HepG2 (cell line): ENCODE measurements around the gene TEKT1.

Source experiments
- ATF2 ChIP-seq: sonication (generic); formaldehyde crosslinking; IDR thresholded peaks from 2 replicates; pipeline ENCODE4 v1.4.0; 2020; ENCODE audit warnings: missing genetic modification reagents
- MEIS1 ChIP-seq: sonication (generic); formaldehyde crosslinking; IDR thresholded peaks from 2 replicates; pipeline ENCODE4 v1.9.0; 2021; ENCODE audit warnings: mild to moderate bottlenecking, missing genetic modification reagents, moderate library complexity, borderline replicate concordance
- RFX5 ChIP-seq: IDR thresholded peaks from 2 replicates; pipeline ENCODE4 v1.6.1; 2011; ENCODE audit warnings: low read depth, low read length, improper control_type of control experiment
- TCF7 ChIP-seq: sonication (generic); IDR thresholded peaks from 2 replicates; pipeline ENCODE4 v1.6.1; 2016; ENCODE audit warnings: antibody characterized with exemption, low read depth

GRCh38 chr17:6782244-6782643 is 49.3 kb downstream of the TEKT1 start:
- TF ChIP-seq ATF2 = no peak
- no peak for TF ChIP-seq TCF7
- no peak for TF ChIP-seq RFX5
- no peak for TF ChIP-seq MEIS1 (CRISPR knock-in tag)
